Measurements from ENCODE around the gene CDK5RAP3.

CDK5RAP3 gene

GRCh38 chr17:47946929-47947397 lies 23.9 kb upstream of the CDK5RAP3 start:
- Histone ChIP-seq H3K4me3 (ENCODE audit: low read depth, low read length) (no peak overlapping the region), H3K27ac (ENCODE audit: extremely low read depth, low read depth, low read length) (no peak overlapping the region), H3K36me3 (ENCODE audit: control insufficient read depth in 2 of 2, insufficient read depth in 1 of 2, low read length in 2 of 2) (peaks cover 6 to 76% of the 10 kb centered on the region in 2 experiments; a peak in 2 of 3 replicates), H3K4me1 (ENCODE audit: control insufficient read depth, insufficient read depth, low read length) (no peaks in the 10 kb centered on the region), H3K9me3 (ENCODE audit: control insufficient read depth, insufficient read depth, low read depth, low read length) (no peaks in the 10 kb centered on the region)
- CTCF ChIA-PET, result interaction anchor here (0.5 to 22.4 kb wide), 36 partner anchors 10 to 1063 kb away, joined by 3 to 592 read pairs (median 4); partner anchors contain the start of genes CDK5RAP3, PRR15L and SP2
- POLR2A ChIA-PET, result interaction anchor here (0.5 to 1.4 kb wide), 12 partner anchors 8 to 153 kb away, joined by 3 to 14 read pairs (median 3); partner anchors contain the start of genes CDK5RAP3, PRR15L and SP2
- TF ChIP-seq ZNF335 (tag by site-specific recombination; conservative IDR thresholded peaks at IDR 0.05), result 0 out of 2 replicates have a peak, but pooled peaks have one; percentile 26
- TF ChIP-seq ZSCAN30 (tag by site-specific recombination; IDR thresholded peaks at IDR 0.05), result peak; percentile 56; the same call in 1 of the 2 replicates
- TF ChIP-seq ZNF341 (tag by site-specific recombination; IDR thresholded peaks at IDR 0.05; ENCODE audit: low read depth), result peak; percentile 61
- peak; percentile 59; the same call in 1 of the 2 replicates for TF ChIP-seq ZNF660 (tag by site-specific recombination; IDR thresholded peaks at IDR 0.05)
- no peak for TF ChIP-seq ZNF610 (tag by site-specific recombination; IDR thresholded peaks at IDR 0.05; ENCODE audit: borderline replicate concordance)
- no peak for TF ChIP-seq ZBTB1 (tag by site-specific recombination; IDR thresholded peaks at IDR 0.05)
- TF ChIP-seq ZNF184 (tag by site-specific recombination; IDR thresholded peaks at IDR 0.05), result no peak
- no peak for TF ChIP-seq SP3 (tag by site-specific recombination; IDR thresholded peaks at IDR 0.05)
- TF ChIP-seq ZNF449 (tag by site-specific recombination; IDR thresholded peaks at IDR 0.05), result no peak
- no peak for TF ChIP-seq PRDM4 (tag by site-specific recombination; IDR thresholded peaks at IDR 0.05)
- TF ChIP-seq MYNN (tag by site-specific recombination; IDR thresholded peaks at IDR 0.05; ENCODE audit: borderline replicate concordance), result no peak
- TF ChIP-seq ZNF561 (tag by site-specific recombination; IDR thresholded peaks at IDR 0.05; ENCODE audit: borderline replicate concordance), result 0 out of 2 replicates have a peak, but pooled peaks have one; percentile 61
- 0 out of 2 replicates have a peak, but pooled peaks have one; percentile 25 for TF ChIP-seq ZNF324 (tag by site-specific recombination; IDR thresholded peaks at IDR 0.05)
- peak; percentile 59; the same call in 1 of the 2 replicates for TF ChIP-seq ZEB2 (tag by site-specific recombination; IDR thresholded peaks at IDR 0.05)
- no peak for TF ChIP-seq TCF7L2 (IDR thresholded peaks at IDR 0.05; ENCODE audit: borderline replicate concordance, low read depth, low read length)
- TF ChIP-seq ZNF350 (tag by site-specific recombination; IDR thresholded peaks at IDR 0.05), result no peak
- TF ChIP-seq ZNF596 (tag by site-specific recombination; IDR thresholded peaks at IDR 0.05), result no peak
- TF ChIP-seq ZNF529 (tag by site-specific recombination; IDR thresholded peaks at IDR 0.05; ENCODE audit: insufficient replicate concordance), result no peak
- no peak for TF ChIP-seq ZNF426 (tag by site-specific recombination; IDR thresholded peaks at IDR 0.05)
- TF ChIP-seq ZNF785 (tag by site-specific recombination; IDR thresholded peaks at IDR 0.05), result no peak
- TF ChIP-seq ZFP41 (tag by site-specific recombination; IDR thresholded peaks at IDR 0.05; ENCODE audit: borderline replicate concordance), result no peak
- TF ChIP-seq ZNF274 (IDR thresholded peaks at IDR 0.05; ENCODE audit: low read length), result no peak
- no peak for TF ChIP-seq ZNF274 (tag by site-specific recombination; IDR thresholded peaks at IDR 0.05; ENCODE audit: borderline replicate concordance)
- TF ChIP-seq RBAK (tag by site-specific recombination; IDR thresholded peaks at IDR 0.05), result no peak
- no peak for TF ChIP-seq PRDM2 (tag by site-specific recombination; IDR thresholded peaks at IDR 0.05; ENCODE audit: borderline replicate concordance)
- TF ChIP-seq IKZF3 (tag by site-specific recombination; IDR thresholded peaks at IDR 0.05), result no peak
- no peak for TF ChIP-seq BCL11B (tag by site-specific recombination; IDR thresholded peaks at IDR 0.05; ENCODE audit: low read depth)
- TF ChIP-seq ZNF791 (tag by site-specific recombination; IDR thresholded peaks at IDR 0.05), result no peak
- TF ChIP-seq ZNF132 (tag by site-specific recombination; IDR thresholded peaks at IDR 0.05; ENCODE audit: borderline replicate concordance), result no peak
- TF ChIP-seq ZNF133 (tag by site-specific recombination; IDR thresholded peaks at IDR 0.05), result no peak
